ENCODE data around the gene CCDC54. TPM values are rescaled to one million over a fixed set of nuclear protein-coding genes. Genes with fewer than 3 reads are reported as not detected.

The CCDC54 gene
- total and polyA plus RNA-seq, 2 experiments from 2014 or later: 0.89 TPM; not detected in 1

- TF ChIP-seq EZH2 (IDR thresholded peaks at IDR 0.05; ENCODE audit: borderline replicate concordance) (no peak), CTCF (IDR thresholded peaks at IDR 0.05; ENCODE audit: poor library complexity) (no peak), EZH2phosphoT487 (IDR thresholded peaks at IDR 0.05; ENCODE audit: low read depth, severe bottlenecking, unreplicated experiment) (no peak)
- no peaks in the 10 kb centered on the region for H3K9me2 ChIP-seq (replicated peaks; ENCODE audit: insufficient read depth)
- H3K79me2 ChIP-seq: no peaks in the 10 kb centered on the region
- H3K27me3 ChIP-seq: no peaks in the 10 kb centered on the region
- H2AFZ ChIP-seq: no peak overlapping the region
- no peak overlapping the region for H3K4me2 ChIP-seq
- peaks cover 5% of the 10 kb centered on the region for H3K9me3 ChIP-seq (ENCODE audit: low read depth)
- H4K20me1 ChIP-seq (ENCODE audit: insufficient read depth, poor library complexity, severe bottlenecking): no peaks in the 10 kb centered on the region
- H3K36me3 ChIP-seq (replicated peaks; ENCODE audit: insufficient read depth, low read depth): no peaks in the 10 kb centered on the region
- H3K27ac ChIP-seq: no peak overlapping the region
- H3K4me3 ChIP-seq: no peak overlapping the region
- no peaks in the 10 kb centered on the region for H3K4me1 ChIP-seq (ENCODE audit: insufficient read depth)
- no peak for DNase-seq (ENCODE audit: low spot score)
Measured at GRCh38 chr3:107411056-107411455, 33.8 kb downstream of the CCDC54 start.

GRCh38 chr3:107411779-107412178 is 34.5 kb downstream of the CCDC54 start:
- Histone ChIP-seq H3K9me3 (ENCODE audit: low read depth) (peaks cover 5% of the 10 kb centered on the region), H3K27ac (no peak overlapping the region), H3K4me1 (ENCODE audit: insufficient read depth) (no peaks in the 10 kb centered on the region), H3K4me3 (no peak overlapping the region), H3K9me2 (replicated peaks; ENCODE audit: insufficient read depth) (no peaks in the 10 kb centered on the region), H2AFZ (no peak overlapping the region), H3K36me3 (replicated peaks; ENCODE audit: insufficient read depth, low read depth) (no peaks in the 10 kb centered on the region), H3K4me2 (no peak overlapping the region), H4K20me1 (ENCODE audit: insufficient read depth, poor library complexity, severe bottlenecking) (no peaks in the 10 kb centered on the region), H3K27me3 (no peaks in the 10 kb centered on the region), H3K79me2 (no peaks in the 10 kb centered on the region)
- TF ChIP-seq EZH2phosphoT487 (IDR thresholded peaks at IDR 0.05; ENCODE audit: low read depth, severe bottlenecking, unreplicated experiment) (no peak), EZH2 (IDR thresholded peaks at IDR 0.05; ENCODE audit: borderline replicate concordance) (no peak), CTCF (IDR thresholded peaks at IDR 0.05; ENCODE audit: poor library complexity) (no peak)
- no peak for DNase-seq (ENCODE audit: low spot score)
- WGBS (ENCODE audit: low lambda C conversion rate, missing lambda C conversion rate): 88% methylated on average over 2 of the region's 2 CpGs

- peaks cover 5% of the 10 kb centered on the region for H3K9me3 ChIP-seq (ENCODE audit: low read depth)
- TF ChIP-seq EZH2 (IDR thresholded peaks at IDR 0.05; ENCODE audit: borderline replicate concordance) (no peak), EZH2phosphoT487 (IDR thresholded peaks at IDR 0.05; ENCODE audit: low read depth, severe bottlenecking, unreplicated experiment) (no peak), CTCF (IDR thresholded peaks at IDR 0.05; ENCODE audit: poor library complexity) (no peak)
- H3K9me2 ChIP-seq (replicated peaks; ENCODE audit: insufficient read depth): no peaks in the 10 kb centered on the region
- no peak overlapping the region for H2AFZ ChIP-seq
- WGBS (ENCODE audit: low lambda C conversion rate, missing lambda C conversion rate): 88% methylated on average over 3 of the region's 3 CpGs
- DNase-seq (ENCODE audit: low spot score): no peak
- H3K27me3 ChIP-seq: no peaks in the 10 kb centered on the region
- H3K4me1 ChIP-seq (ENCODE audit: insufficient read depth): no peaks in the 10 kb centered on the region
- H3K27ac ChIP-seq: no peak overlapping the region
- H3K79me2 ChIP-seq: no peaks in the 10 kb centered on the region
- H3K4me3 ChIP-seq: no peak overlapping the region
- H4K20me1 ChIP-seq (ENCODE audit: insufficient read depth, poor library complexity, severe bottlenecking): no peaks in the 10 kb centered on the region
- no peaks in the 10 kb centered on the region for H3K36me3 ChIP-seq (replicated peaks; ENCODE audit: insufficient read depth, low read depth)
- no peak overlapping the region for H3K4me2 ChIP-seq
Measured at GRCh38 chr3:107412376-107412775, 35.1 kb downstream of the CCDC54 start.

- Histone ChIP-seq H3K36me3 (replicated peaks; ENCODE audit: insufficient read depth, low read depth) (no peaks in the 10 kb centered on the region), H3K4me1 (ENCODE audit: insufficient read depth) (no peaks in the 10 kb centered on the region), H2AFZ (no peak overlapping the region), H3K27ac (no peak overlapping the region), H4K20me1 (ENCODE audit: insufficient read depth, poor library complexity, severe bottlenecking) (no peaks in the 10 kb centered on the region), H3K27me3 (no peaks in the 10 kb centered on the region), H3K4me3 (no peak overlapping the region), H3K79me2 (no peaks in the 10 kb centered on the region), H3K4me2 (no peak overlapping the region), H3K9me3 (ENCODE audit: low read depth) (peaks cover 5% of the 10 kb centered on the region), H3K9me2 (replicated peaks; ENCODE audit: insufficient read depth) (no peaks in the 10 kb centered on the region)
- no peak for DNase-seq (ENCODE audit: low spot score)
- WGBS (ENCODE audit: low lambda C conversion rate, missing lambda C conversion rate): 95% methylated on average over 6 of the region's 6 CpGs
- TF ChIP-seq CTCF (IDR thresholded peaks at IDR 0.05; ENCODE audit: poor library complexity): no peak
- no peak for TF ChIP-seq EZH2 (IDR thresholded peaks at IDR 0.05; ENCODE audit: borderline replicate concordance)
- TF ChIP-seq EZH2phosphoT487 (IDR thresholded peaks at IDR 0.05; ENCODE audit: low read depth, severe bottlenecking, unreplicated experiment): no peak
Measured at GRCh38 chr3:107413264-107413663, 36.0 kb downstream of the CCDC54 start.

All from hepatocyte (in vitro differentiated cells).